Peyer's patch (tissue), 4 donors: Measurements from ENCODE around the gene NRAS. TPM values are rescaled to one million over a fixed set of nuclear protein-coding genes. Genes with fewer than 3 reads are reported as not detected.

Experiments
- DNase-seq, 3 donors: peaks; one replicate each; pipeline ENCODE4 v3.0.0-alpha.2; 2017 to 2019
- H3K27ac ChIP-seq, 4 donors: fragments of 200-600 bp; sonication (generic); one replicate each; pipeline ENCODE4 v1.5.1; 2016 to 2019
- H3K27me3 ChIP-seq, 2 donors: fragments of 200-600 bp; sonication (generic); one replicate each; pipeline ENCODE4 v1.5.1; 2019
- H3K36me3 ChIP-seq, 3 donors: fragments of 200-600 bp; sonication (generic); one replicate each; pipeline ENCODE4 v1.5.1; 2016 to 2019
- H3K4me1 ChIP-seq, 4 donors: fragments of 200-600 bp; sonication (generic); one replicate each; pipeline ENCODE4 v1.5.1; 2016 to 2019
- H3K4me3 ChIP-seq, 4 donors: fragments of 200-600 bp; sonication (generic); 1 replicate in 3 of 4; 2 replicates in 1 of 4; pipeline ENCODE4 v1.5.1; 2016 to 2019; ENCODE audit warnings: mild to moderate bottlenecking in 1 of 4
- H3K9me3 ChIP-seq, 4 donors: fragments of 200-600 bp; sonication (generic); one replicate each; pipeline ENCODE4 v1.5.1; 2016 to 2019; ENCODE audit warnings: mild to moderate bottlenecking in 1 of 4
- POLR2A ChIP-seq, 2 donors: fragments of 450-650 bp; IDR thresholded peaks; one replicate each; pipeline ENCODE4 v1.5.1; 2017; ENCODE audit warnings: antibody characterized with exemption in 2 of 2, mild to moderate bottlenecking in 2 of 2, moderate library complexity in 2 of 2
- total RNA-seq, 4 donors: library from RNA; depleted of rRNA; stranded (reverse); fragments of >200 nt; gene quantifications; one replicate each; pipeline ENCODE4 v1.1.0, GENCODE V29; 2016
- TF ChIP-seq, protein P1 (sequence below), 6 experiments: fragments of 450-650 bp in 4 of 6; fragments of 200-600 bp in 2 of 6; sonication (generic) in 1 of 6; IDR thresholded peaks; one replicate each; pipeline ENCODE4 v1.5.1; 2017 to 2019; ENCODE audit warnings: antibody characterized with exemption in 6 of 6, mild to moderate bottlenecking in 3 of 6, moderate library complexity in 1 of 6

Gene NRAS
- total RNA-seq, 4 donors from 2014 or later = 26.4 to 44.0 (median 29.7) TPM

DNA sequence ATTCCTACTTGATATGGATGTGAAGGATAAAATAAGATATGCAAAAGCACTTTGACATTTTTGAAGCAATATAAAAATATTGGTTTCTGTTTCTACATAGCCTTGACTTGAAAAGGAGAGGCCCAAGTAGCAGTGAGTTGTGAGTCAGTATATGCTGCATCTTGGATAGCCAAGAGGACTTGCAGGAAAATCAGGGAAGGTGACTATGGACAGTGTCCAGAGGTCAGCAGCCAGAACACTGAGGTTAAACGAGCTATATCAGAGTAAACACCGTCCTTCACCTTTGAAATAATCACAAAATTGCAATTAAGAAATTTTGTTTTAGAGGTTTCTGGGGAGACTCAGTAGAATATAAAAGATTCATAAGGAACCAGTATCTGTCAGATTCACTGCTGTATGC lies 14.6 kb downstream of the NRAS start:
- no peaks in the 10 kb centered on the region for H3K4me1 ChIP-seq
- no peak for TF ChIP-seq POLR2A (IDR thresholded peaks at IDR 0.05)
- TF ChIP-seq, protein P1, sequence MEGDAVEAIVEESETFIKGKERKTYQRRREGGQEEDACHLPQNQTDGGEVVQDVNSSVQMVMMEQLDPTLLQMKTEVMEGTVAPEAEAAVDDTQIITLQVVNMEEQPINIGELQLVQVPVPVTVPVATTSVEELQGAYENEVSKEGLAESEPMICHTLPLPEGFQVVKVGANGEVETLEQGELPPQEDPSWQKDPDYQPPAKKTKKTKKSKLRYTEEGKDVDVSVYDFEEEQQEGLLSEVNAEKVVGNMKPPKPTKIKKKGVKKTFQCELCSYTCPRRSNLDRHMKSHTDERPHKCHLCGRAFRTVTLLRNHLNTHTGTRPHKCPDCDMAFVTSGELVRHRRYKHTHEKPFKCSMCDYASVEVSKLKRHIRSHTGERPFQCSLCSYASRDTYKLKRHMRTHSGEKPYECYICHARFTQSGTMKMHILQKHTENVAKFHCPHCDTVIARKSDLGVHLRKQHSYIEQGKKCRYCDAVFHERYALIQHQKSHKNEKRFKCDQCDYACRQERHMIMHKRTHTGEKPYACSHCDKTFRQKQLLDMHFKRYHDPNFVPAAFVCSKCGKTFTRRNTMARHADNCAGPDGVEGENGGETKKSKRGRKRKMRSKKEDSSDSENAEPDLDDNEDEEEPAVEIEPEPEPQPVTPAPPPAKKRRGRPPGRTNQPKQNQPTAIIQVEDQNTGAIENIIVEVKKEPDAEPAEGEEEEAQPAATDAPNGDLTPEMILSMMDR (IDR thresholded peaks at IDR 0.05) = no peak
- no peaks in the 10 kb centered on the region for H3K27me3 ChIP-seq
- H3K36me3 ChIP-seq = peaks cover 0 to 21% (median 0%) of the 10 kb centered on the region in 3 donors
- H3K27ac ChIP-seq = no peak overlapping the region
- no peaks in the 10 kb centered on the region for H3K9me3 ChIP-seq
- DNase-seq = no peak
- H3K4me3 ChIP-seq = no peak overlapping the region

DNA sequence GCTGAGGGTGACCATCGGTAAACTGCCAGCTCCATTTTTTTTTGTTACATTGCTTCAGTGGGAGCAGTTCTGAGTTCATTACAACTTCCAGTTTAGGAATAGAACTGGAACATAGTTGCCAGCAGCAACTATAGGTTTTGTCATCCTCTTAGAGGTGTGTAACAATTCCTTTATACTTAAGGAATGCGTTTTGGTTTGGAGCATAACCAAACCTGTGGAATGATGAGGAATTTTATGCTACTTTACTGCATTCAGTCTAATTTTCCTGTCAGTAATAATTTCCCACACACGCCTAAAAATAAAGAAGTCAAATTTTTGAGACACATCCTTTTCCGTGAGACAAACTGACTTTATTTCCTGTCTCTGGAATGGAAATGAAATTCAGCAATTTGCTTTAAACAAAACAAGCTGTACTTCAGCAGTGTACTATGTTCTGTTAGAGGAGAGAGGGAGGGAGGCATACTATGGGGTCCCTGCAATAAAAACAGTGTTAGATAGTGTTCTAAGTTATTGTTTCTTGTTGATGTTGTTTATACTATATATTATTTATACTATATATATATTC lies 16.5 kb downstream of the NRAS start:
- TF ChIP-seq, protein P1 (IDR thresholded peaks at IDR 0.05) = no peak
- no peak for TF ChIP-seq POLR2A (IDR thresholded peaks at IDR 0.05)
- Histone ChIP-seq H3K36me3 (peaks cover 0 to 6% (median 0%) of the 10 kb centered on the region in 3 donors), H3K4me1 (no peaks in the 10 kb centered on the region), H3K27me3 (no peaks in the 10 kb centered on the region), H3K4me3 (no peak overlapping the region), H3K9me3 (no peaks in the 10 kb centered on the region), H3K27ac (no peak overlapping the region)
- no peak for DNase-seq

- DNase-seq = no peak
- H3K4me1 ChIP-seq = no peaks in the 10 kb centered on the region
- no peaks in the 10 kb centered on the region for H3K27me3 ChIP-seq
- TF ChIP-seq, protein P1 (IDR thresholded peaks at IDR 0.05) = no peak
- no peak for TF ChIP-seq POLR2A (IDR thresholded peaks at IDR 0.05)
- no peaks in the 10 kb centered on the region for H3K9me3 ChIP-seq
- H3K36me3 ChIP-seq = no peaks in the 10 kb centered on the region
- no peak overlapping the region for H3K4me3 ChIP-seq
- no peak overlapping the region for H3K27ac ChIP-seq
Observed at GRCh38 chr1:114696810-114697209, 19.8 kb downstream of the NRAS start.

DNA sequence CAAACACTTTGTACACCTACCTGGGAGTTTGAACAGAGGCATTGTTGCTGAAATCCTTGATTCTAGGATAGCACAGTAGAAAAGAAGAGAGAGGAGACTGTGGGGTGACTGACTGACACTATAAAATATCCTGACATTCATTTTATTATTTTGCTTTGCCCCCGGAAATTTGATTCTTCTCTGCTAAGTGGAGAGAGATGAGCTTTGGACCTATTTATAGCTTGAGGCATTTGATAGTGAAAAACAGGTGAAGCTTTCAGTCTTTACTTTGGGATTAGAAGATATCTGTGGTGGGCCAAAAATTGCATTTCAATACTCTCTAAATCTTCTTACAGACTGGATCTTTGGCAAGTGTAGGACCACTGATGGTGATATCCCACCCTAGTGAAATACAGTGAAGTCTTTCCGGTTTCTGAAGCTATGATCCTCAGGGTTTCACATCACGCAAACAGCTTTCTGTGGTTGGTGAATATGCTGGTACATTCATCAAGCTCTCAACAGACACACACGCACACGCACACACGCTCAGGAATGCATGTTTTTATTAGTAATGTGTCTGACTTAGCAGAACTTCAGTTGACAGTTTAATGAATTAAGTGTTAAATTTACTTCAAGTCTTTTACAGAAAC lies 21.0 kb downstream of the NRAS start, which contains the start of gene AMPD1:
Gene AMPD1, minus strand, starts transcription at position 117 of the 629 bp plus-strand sequence. Its CDS starts 75 bp downstream, at position 42.
- Histone ChIP-seq H3K9me3 (no peaks in the 10 kb centered on the region), H3K4me1 (no peaks in the 10 kb centered on the region), H3K27me3 (no peaks in the 10 kb centered on the region), H3K27ac (no peak within 1 kb of the TSS), H3K36me3 (no peaks in the 10 kb centered on the region), H3K4me3 (no peak within 1 kb of the TSS)
- TF ChIP-seq POLR2A (IDR thresholded peaks at IDR 0.05) = no peak
- TF ChIP-seq, protein P1 (IDR thresholded peaks at IDR 0.05) = no peak
- no peak for DNase-seq

GRCh38 chr1:114694540-114695310 lies 21.8 kb downstream of the NRAS start:
- H3K27ac ChIP-seq = no peak overlapping the region
- no peaks in the 10 kb centered on the region for H3K27me3 ChIP-seq
- no peaks in the 10 kb centered on the region for H3K36me3 ChIP-seq
- no peak overlapping the region for H3K4me3 ChIP-seq
- no peaks in the 10 kb centered on the region for H3K9me3 ChIP-seq
- TF ChIP-seq, protein P1 (IDR thresholded peaks at IDR 0.05) = no peak
- TF ChIP-seq POLR2A (IDR thresholded peaks at IDR 0.05) = no peak
- no peaks in the 10 kb centered on the region for H3K4me1 ChIP-seq
- no peak for DNase-seq
